Cardiac fibroblast (primary cell): ENCODE results near the gene ZBTB39.

Experiments
- DNase-seq, 2 donors: peaks; one replicate each; pipeline versions ENCODE4 v3.0.0 to v3.0.0-alpha.2; 2010; ENCODE audit warnings: low read depth in 2 of 2
- H3K4me3 ChIP-seq, 2 donors: replicated peaks in 1 of 2; 1 replicate in 1 of 2; 2 replicates in 1 of 2; pipeline ENCODE4 v1.5.1; 2011; ENCODE audit warnings: low read depth in 2 of 2, low read length in 2 of 2, mild to moderate bottlenecking in 2 of 2, moderate library complexity in 1 of 2
- CTCF ChIP-seq: IDR thresholded peaks from one replicate; pipeline ENCODE4 v1.5.1; 2011; ENCODE audit warnings: low read depth, mild to moderate bottlenecking, low read length, inconsistent platforms

ZBTB39 gene

GRCh38 chr12:57001448-57001906 is 4.9 kb downstream of the ZBTB39 start:
- peak; percentile 77 for TF ChIP-seq CTCF
- DNase-seq = peak; percentile 71
- H3K4me3 ChIP-seq = no peak overlapping the region

- no peak overlapping the region for H3K4me3 ChIP-seq
- TF ChIP-seq CTCF = no peak
These were observed 6.0 kb downstream of the ZBTB39 start for GRCh38 chr12:57000393-57000792.

GRCh38 chr12:56999456-56999855 is 6.9 kb downstream of the ZBTB39 start:
- no peak for DNase-seq

More at GRCh38 chr12:57000393-57000792, 6.0 kb downstream of the ZBTB39 start:
- DNase-seq = no peak

GRCh38 chr12:56998981-56999380 is 7.4 kb downstream of the ZBTB39 start:
- no peak for DNase-seq
- H3K4me3 ChIP-seq = no peak overlapping the region
- no peak for TF ChIP-seq CTCF

More at GRCh38 chr12:56999456-56999855, 6.9 kb downstream of the ZBTB39 start:
- TF ChIP-seq CTCF = no peak
- no peak overlapping the region for H3K4me3 ChIP-seq

GRCh38 chr12:56998316-56998715 is 8.0 kb downstream of the ZBTB39 start:
- H3K4me3 ChIP-seq = no peak overlapping the region
- no peak for DNase-seq
- TF ChIP-seq CTCF = no peak

GRCh38 chr12:56996793-56997545 is 9.4 kb downstream of the ZBTB39 start:
- no peak for DNase-seq
- no peak overlapping the region for H3K4me3 ChIP-seq
- TF ChIP-seq CTCF = no peak
